Breast epithelium (tissue), 3 donors: ENCODE results near the gene BCL2L2.

Source experiments
- CTCF ChIP-seq, 3 donors: fragments of 450-650 bp; IDR thresholded peaks; one replicate each; pipeline ENCODE4 v1.5.1; 2016 to 2017; ENCODE audit warnings: antibody characterized with exemption in 3 of 3, mild to moderate bottlenecking in 3 of 3, moderate library complexity in 3 of 3
- POLR2A ChIP-seq: fragments of 450-650 bp; IDR thresholded peaks from one replicate; pipeline ENCODE4 v1.6.1; 2016; ENCODE audit warnings: antibody characterized with exemption, mild to moderate bottlenecking, moderate library complexity
- POLR2AphosphoS5 ChIP-seq, 3 donors: sonication (generic); formaldehyde crosslinking; IDR thresholded peaks; one replicate each; pipeline ENCODE4 v1.6.1; 2017; ENCODE audit warnings: antibody characterized with exemption in 3 of 3

- TF ChIP-seq CTCF (IDR thresholded peaks at IDR 0.05) (no peak), POLR2AphosphoS5 (IDR thresholded peaks at IDR 0.05) (no peak), POLR2A (no peak)
Measured at GRCh38 chr14:23339506-23340268, 33.1 kb downstream of the BCL2L2 start.
